BLaER1 treated with 17β-estradiol and CSF1 and Interleukin-3, amounts not matched to agents 10 nM and 100 nM (cell line): ENCODE measurements around the gene SLC35A2.

Source experiments
- H3K27ac ChIP-seq, 11 experiments: shearing (Covaris generic); formaldehyde crosslinking; 2 replicates each; pipeline ENCODE4 v1.8.1; 2022
- H3K27me3 ChIP-seq, 11 experiments: shearing (Covaris generic); formaldehyde crosslinking; 2 replicates each; pipeline ENCODE4 v1.8.1; 2022
- H3K36me3 ChIP-seq, 11 experiments: shearing (Covaris generic); formaldehyde crosslinking; 2 replicates each; pipeline ENCODE4 v1.8.1; 2022
- H3K4me1 ChIP-seq, 10 experiments: shearing (Covaris generic); formaldehyde crosslinking; 2 replicates each; pipeline ENCODE4 v1.8.1; 2022
- H3K4me2 ChIP-seq, 11 experiments: shearing (Covaris generic); formaldehyde crosslinking; 2 replicates each; pipeline ENCODE4 v1.8.1; 2022
- H3K4me3 ChIP-seq, 10 experiments: shearing (Covaris generic); formaldehyde crosslinking; 2 replicates each; pipeline ENCODE4 v1.8.1; 2022
- H3K9ac ChIP-seq, 11 experiments: shearing (Covaris generic); formaldehyde crosslinking; 2 replicates each; pipeline ENCODE4 v1.8.1; 2022
- H3K9me3 ChIP-seq, 11 experiments: shearing (Covaris generic); formaldehyde crosslinking; replicated peaks in 1 of 11; 2 replicates each; pipeline ENCODE4 v1.8.1; 2022
- H4K20me1 ChIP-seq, 11 experiments: shearing (Covaris generic); formaldehyde crosslinking; 2 replicates each; pipeline ENCODE4 v1.8.1; 2022
- Cebpa-rat ChIP-seq, 11 experiments: shearing (Covaris generic); IDR thresholded peaks; 2 replicates each; pipeline ENCODE4 v1.8.1; 2022

SLC35A2 gene

DNA sequence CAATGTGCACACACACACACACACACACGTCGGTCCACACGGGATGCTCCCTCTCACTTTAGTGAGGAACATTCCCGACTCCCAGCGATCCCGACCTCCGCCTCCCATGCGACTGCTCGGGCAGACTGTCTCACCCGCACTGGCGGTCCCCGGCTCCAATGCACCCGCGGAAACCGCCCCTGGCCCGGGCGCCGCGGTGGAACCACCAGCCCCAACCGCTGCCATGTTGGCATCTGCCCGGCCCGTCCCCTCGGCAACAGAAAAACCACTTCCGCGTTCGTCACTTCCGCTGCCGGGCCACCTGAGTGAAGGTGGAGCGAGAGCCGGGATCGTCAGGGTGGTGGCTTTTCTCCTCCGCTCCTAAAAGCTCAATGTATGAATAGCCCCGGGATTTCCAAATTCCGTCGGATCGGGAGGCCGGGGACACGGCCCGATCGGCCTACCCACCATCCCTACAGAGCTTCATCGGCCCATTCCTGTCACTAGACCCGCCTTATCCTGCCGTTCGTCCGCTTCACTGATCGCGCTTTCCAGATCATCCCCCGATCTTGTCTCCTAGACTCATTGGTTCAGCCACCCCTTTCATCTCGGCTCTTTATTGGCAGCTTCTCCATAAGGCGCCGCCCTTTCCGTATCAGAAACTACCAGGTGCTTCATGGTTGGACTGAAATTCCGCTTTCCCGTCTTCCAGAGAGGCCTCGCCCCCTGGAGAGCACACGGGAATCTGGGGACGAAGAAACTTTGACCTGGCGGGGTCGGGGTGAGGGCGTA, at the start of gene SLC35A2:
Gene SLC35A2 (minus strand): TSS at position 235 of the 771 bp plus-strand sequence. CDS start 10 bp downstream, at position 225.
- peaks cover 21 to 69% (median 57%) of the 10 kb centered on the region in 11 experiments; a peak in 20 of 22 replicates for H3K27me3 ChIP-seq
- peak within 1 kb of the TSS; percentile 65 to 86 (median 81) for H3K4me2 ChIP-seq
- TF ChIP-seq Cebpa-rat (IDR thresholded peaks at IDR 0.05): no peak
- H3K4me1 ChIP-seq: peaks cover 7 to 55% (median 19%) of the 10 kb centered on the region in 10 experiments; a peak in 19 of 20 replicates
- peak within 1 kb of the TSS; percentile 27 to 80 (median 71); a peak in 21 of 22 replicates for H3K27ac ChIP-seq
- peaks cover 0 to 5% (median 0%) of the 10 kb centered on the region in 11 experiments; a peak in 3 of 22 replicates for H3K9me3 ChIP-seq
- H3K9ac ChIP-seq: peak within 1 kb of the TSS; percentile 71 to 82 (median 78)
- H4K20me1 ChIP-seq: peaks cover 25 to 44% (median 41%) of the 10 kb centered on the region in 11 experiments; a peak in 21 of 22 replicates
- peak within 1 kb of the TSS; percentile 52 to 84 (median 75) for H3K4me3 ChIP-seq
- peaks cover 19 to 47% (median 31%) of the 10 kb centered on the region in 11 experiments for H3K36me3 ChIP-seq

DNA sequence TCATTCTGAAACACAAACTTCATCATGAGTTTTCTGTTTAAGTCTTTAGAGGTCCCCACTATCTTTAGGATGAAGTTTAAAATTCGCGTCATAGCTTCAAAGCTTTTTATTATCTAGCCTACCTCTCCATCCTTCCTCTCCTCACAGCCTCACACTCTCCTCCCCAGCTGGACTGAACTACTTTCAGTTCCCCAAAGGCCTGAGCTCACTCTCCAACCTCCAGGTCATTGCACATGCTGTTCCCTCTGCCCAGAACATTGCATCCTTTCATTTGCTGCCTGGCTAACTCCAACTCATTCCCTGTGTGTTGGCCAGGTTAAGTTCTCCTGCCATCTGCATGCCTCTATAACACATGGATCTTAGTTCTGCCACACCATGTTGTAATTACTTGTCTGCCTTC, 48.8 kb upstream of the SLC35A2 start:
- Histone ChIP-seq H4K20me1 (peaks cover 11 to 21% (median 18%) of the 10 kb centered on the region in 11 experiments; a peak in 19 of 22 replicates), H3K9me3 (peaks cover 0 to 21% (median 4%) of the 10 kb centered on the region in 11 experiments; a peak in 9 of 22 replicates), H3K27ac (no peak overlapping the region), H3K4me3 (no peak overlapping the region), H3K27me3 (peaks cover 20 to 51% (median 39%) of the 10 kb centered on the region in 11 experiments), H3K36me3 (peaks cover 0 to 9% (median 6%) of the 10 kb centered on the region in 11 experiments; a peak in 11 of 22 replicates), H3K4me1 (peaks cover 28 to 33% (median 30%) of the 10 kb centered on the region in 10 experiments; a peak in 19 of 20 replicates), H3K9ac (no peak overlapping the region), H3K4me2 (peak overlapping the region in 6 of 11 experiments; percentile 2 to 76 (median 64); a peak in 6 of 22 replicates)
- no peak for TF ChIP-seq Cebpa-rat (IDR thresholded peaks at IDR 0.05)

DNA sequence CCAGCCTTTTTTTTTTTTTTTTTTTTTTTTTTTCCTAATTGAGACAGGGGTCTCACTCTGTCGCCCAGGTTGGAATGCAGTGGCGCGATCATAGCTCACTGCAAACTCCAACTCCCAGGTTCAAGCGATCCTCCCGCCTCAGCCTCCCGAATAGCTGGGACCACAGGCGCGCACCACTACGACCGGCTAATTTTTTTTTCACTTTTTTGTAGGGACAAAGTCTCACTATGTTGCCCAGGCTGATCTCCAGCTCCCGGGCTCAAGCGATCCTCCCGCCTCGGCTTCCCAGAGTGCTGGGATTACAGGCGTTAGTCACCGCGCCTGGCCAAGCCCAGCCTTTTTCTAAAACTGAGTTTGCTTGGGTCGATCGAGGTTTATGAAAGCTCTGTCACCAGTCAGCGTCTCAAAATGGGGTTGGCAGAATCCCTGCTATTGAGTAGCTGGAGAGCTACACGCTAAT, 47.2 kb upstream of the SLC35A2 start:
- Histone ChIP-seq H3K27me3 (peaks cover 27 to 62% (median 52%) of the 10 kb centered on the region in 11 experiments), H3K9me3 (peaks cover 0 to 21% (median 4%) of the 10 kb centered on the region in 11 experiments; a peak in 9 of 22 replicates), H3K4me2 (peak overlapping the region; percentile 63 to 86 (median 76)), H3K9ac (peak overlapping the region; percentile 80 to 96 (median 92); a peak in 21 of 22 replicates), H3K27ac (peak overlapping the region; percentile 56 to 97 (median 91); a peak in 21 of 22 replicates), H3K4me3 (peak overlapping the region; percentile 75 to 85 (median 80)), H4K20me1 (peaks cover 21 to 37% (median 34%) of the 10 kb centered on the region in 11 experiments; a peak in 20 of 22 replicates), H3K4me1 (peaks cover 30 to 49% (median 39%) of the 10 kb centered on the region in 10 experiments; a peak in 19 of 20 replicates), H3K36me3 (peaks cover 0 to 25% (median 12%) of the 10 kb centered on the region in 11 experiments; a peak in 14 of 22 replicates)
- TF ChIP-seq Cebpa-rat (IDR thresholded peaks at IDR 0.05): no peak

DNA sequence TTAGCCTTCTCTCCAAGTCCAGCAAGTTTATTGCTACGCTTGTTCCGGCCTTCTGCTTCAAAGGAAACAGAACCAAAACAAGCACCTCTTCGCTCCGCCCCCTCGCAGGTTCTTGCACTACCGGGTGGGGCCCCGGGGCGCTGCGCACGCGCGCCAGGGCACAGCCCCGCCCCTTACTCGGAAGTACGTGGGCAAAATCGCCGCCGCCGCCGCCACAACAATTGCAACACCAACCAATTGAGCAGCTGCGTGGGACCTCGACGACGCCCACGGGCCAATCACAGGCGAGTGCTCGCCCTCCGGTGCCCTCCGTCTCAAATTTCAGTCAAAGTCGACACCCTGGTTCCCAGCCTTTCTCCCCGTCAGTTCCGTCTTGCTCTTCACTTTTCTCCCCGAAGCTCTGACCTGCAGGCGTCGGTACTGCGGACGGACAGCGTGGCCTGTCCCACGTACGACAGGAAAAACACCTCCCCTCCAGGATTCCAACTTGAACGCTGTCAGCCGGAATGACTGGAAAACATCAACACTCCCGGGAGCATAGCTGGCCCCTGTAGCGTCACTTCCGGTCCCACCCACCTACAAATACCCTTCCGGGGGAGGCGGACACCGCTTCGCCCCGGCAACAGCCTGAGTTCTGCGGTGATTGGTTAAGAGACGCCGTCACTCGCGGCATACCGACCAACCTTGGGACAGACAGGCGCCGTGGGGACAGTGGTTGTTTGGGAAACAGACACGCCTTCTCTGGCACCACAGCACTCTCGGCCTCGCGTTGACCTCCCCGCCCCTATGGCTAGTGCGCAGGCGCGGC, 46.6 kb upstream of the SLC35A2 start:
- Histone ChIP-seq H3K4me2 (peak overlapping the region in 9 of 11 experiments; percentile 63 to 93 (median 84); a peak in 13 of 22 replicates), H3K4me1 (peaks cover 25 to 55% (median 42%) of the 10 kb centered on the region in 10 experiments; a peak in 19 of 20 replicates), H3K36me3 (peaks cover 0 to 29% (median 12%) of the 10 kb centered on the region in 11 experiments; a peak in 14 of 22 replicates), H3K9me3 (peaks cover 0 to 21% (median 4%) of the 10 kb centered on the region in 11 experiments; a peak in 9 of 22 replicates), H4K20me1 (peaks cover 27 to 43% (median 40%) of the 10 kb centered on the region in 11 experiments; a peak in 20 of 22 replicates), H3K27me3 (peaks cover 27 to 67% (median 58%) of the 10 kb centered on the region in 11 experiments), H3K4me3 (peak overlapping the region; percentile 75 to 85 (median 80)), H3K9ac (peak overlapping the region; percentile 91 to 96 (median 92)), H3K27ac (peak overlapping the region; percentile 83 to 97 (median 91))
- TF ChIP-seq Cebpa-rat (IDR thresholded peaks at IDR 0.05): peak in 3 of 11 experiments; percentile 30 to 49 (median 41); a peak in 3 of 22 replicates

DNA sequence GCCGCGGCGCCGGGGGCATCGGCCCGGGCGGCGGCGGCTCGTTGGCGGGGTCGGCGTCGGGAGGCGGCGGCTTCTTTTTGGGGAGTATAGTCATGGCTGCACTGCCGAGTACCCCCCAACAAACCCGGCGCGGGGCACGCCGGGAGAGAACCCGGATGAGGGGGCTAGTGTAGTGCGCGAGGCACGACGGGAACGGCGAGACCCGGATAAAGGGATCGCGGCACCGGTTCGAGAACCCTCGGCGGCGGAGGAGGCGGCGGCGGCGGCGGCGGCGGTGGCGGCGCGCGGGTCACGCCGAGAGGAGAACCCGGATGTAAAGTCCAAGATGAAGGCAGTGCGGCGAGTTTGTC, 46.0 kb upstream of the SLC35A2 start, which contains the start of gene OTUD5:
Gene OTUD5 (minus strand): TSS at position 131 of the 350 bp plus-strand sequence. CDS start 37 bp downstream, at position 94.
- peaks cover 0 to 29% (median 12%) of the 10 kb centered on the region in 11 experiments; a peak in 14 of 22 replicates for H3K36me3 ChIP-seq
- H3K4me3 ChIP-seq: peak within 1 kb of the TSS; percentile 75 to 85 (median 80)
- H3K9ac ChIP-seq: peak within 1 kb of the TSS; percentile 91 to 96 (median 92)
- H4K20me1 ChIP-seq: peaks cover 32 to 49% (median 46%) of the 10 kb centered on the region in 11 experiments; a peak in 20 of 22 replicates
- peaks cover 30 to 70% (median 62%) of the 10 kb centered on the region in 11 experiments for H3K27me3 ChIP-seq
- H3K4me2 ChIP-seq: peak within 1 kb of the TSS; percentile 78 to 93 (median 84)
- no peak for TF ChIP-seq Cebpa-rat (IDR thresholded peaks at IDR 0.05)
- H3K4me1 ChIP-seq: peaks cover 25 to 61% (median 43%) of the 10 kb centered on the region in 10 experiments; a peak in 19 of 20 replicates
- peak within 1 kb of the TSS; percentile 83 to 97 (median 91) for H3K27ac ChIP-seq
- peaks cover 0 to 21% (median 4%) of the 10 kb centered on the region in 11 experiments; a peak in 9 of 22 replicates for H3K9me3 ChIP-seq

DNA sequence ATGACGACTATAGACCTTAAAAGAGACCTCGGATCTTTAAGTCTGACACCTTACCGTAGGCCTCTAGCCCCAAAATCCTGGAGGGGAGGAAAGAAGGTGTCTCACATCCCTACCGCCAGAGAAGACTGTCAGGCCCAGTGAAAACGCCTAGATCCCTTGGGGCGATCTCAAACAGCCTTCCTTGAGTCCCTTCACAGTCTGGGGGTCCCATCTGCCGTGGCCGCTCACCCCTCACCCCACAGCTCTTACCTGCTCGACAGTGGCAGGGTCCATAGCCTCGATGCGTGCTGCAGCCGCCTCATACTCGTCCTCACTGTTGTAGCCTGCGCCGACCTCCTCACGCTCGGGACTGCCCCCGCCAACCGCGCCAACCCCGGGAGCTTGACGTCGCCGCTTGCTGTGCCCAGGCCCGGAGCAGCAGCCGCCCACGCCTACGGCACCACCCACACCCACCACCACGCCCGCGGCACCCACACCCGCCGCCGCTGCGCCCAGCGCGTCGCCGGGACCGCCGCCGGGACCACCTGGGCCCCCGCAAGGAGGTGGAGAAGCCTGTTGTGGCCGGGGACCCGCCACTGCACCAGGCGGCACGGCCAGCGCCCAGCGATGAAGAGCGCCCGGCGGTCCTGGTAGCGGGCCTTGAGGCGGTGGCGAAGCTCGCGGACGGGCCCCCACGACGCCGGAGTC, 45.4 kb upstream of the SLC35A2 start:
- peaks cover 0 to 29% (median 12%) of the 10 kb centered on the region in 11 experiments; a peak in 14 of 22 replicates for H3K36me3 ChIP-seq
- H3K4me2 ChIP-seq: peak overlapping the region; percentile 78 to 93 (median 84)
- peaks cover 33 to 55% (median 51%) of the 10 kb centered on the region in 11 experiments; a peak in 20 of 22 replicates for H4K20me1 ChIP-seq
- peak overlapping the region; percentile 75 to 85 (median 80) for H3K4me3 ChIP-seq
- peak overlapping the region; percentile 91 to 96 (median 92) for H3K9ac ChIP-seq
- H3K27ac ChIP-seq: peak overlapping the region; percentile 83 to 97 (median 91)
- no peak for TF ChIP-seq Cebpa-rat (IDR thresholded peaks at IDR 0.05)
- H3K9me3 ChIP-seq: peaks cover 0 to 21% (median 4%) of the 10 kb centered on the region in 11 experiments; a peak in 9 of 22 replicates
- peaks cover 26 to 70% (median 62%) of the 10 kb centered on the region in 11 experiments for H3K27me3 ChIP-seq
- peaks cover 25 to 67% (median 43%) of the 10 kb centered on the region in 10 experiments; a peak in 19 of 20 replicates for H3K4me1 ChIP-seq

DNA sequence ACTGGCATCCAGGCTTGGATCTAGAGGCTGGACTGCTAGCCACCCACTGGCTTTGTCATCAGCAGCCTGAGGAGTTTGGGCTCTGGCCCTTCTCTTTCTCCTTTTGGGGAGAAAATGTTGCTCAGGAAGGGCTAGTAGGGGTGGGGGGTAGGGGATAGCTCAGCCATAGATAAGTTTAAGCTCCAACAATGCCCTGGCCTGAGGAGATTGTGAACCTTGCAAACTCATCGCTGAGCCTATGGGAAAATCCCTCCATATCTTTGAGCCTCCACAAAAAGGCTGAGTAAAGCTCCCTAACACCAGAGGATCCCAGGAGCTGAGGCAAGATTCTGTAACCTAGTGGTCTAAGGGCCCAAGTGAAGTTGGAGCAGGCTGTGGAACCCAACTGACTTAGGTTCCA, 37.1 kb upstream of the SLC35A2 start:
- Histone ChIP-seq H3K9ac (peak overlapping the region in 1 of 11 experiments; percentile 9; a peak in 1 of 22 replicates), H3K4me2 (no peak overlapping the region), H3K9me3 (no peaks in the 10 kb centered on the region), H3K27me3 (peaks cover 23 to 81% (median 56%) of the 10 kb centered on the region in 11 experiments; a peak in 20 of 22 replicates), H3K4me3 (no peak overlapping the region), H4K20me1 (peaks cover 41 to 98% (median 79%) of the 10 kb centered on the region in 11 experiments; a peak in 21 of 22 replicates), H3K27ac (no peak overlapping the region), H3K4me1 (peaks cover 0 to 17% (median 5%) of the 10 kb centered on the region in 10 experiments; a peak in 9 of 20 replicates), H3K36me3 (peaks cover 0 to 27% (median 4%) of the 10 kb centered on the region in 11 experiments; a peak in 8 of 22 replicates)
- TF ChIP-seq Cebpa-rat (IDR thresholded peaks at IDR 0.05): no peak
